Mucosa of stomach (tissue), 1 donor: Measurements from ENCODE around the gene UCN3.
"Not testable (repeated sequence)": the region's sequence is repeated elsewhere in the genome, so short reads cannot be mapped to it uniquely, and the experiment has no call there.

Experiments used
- H3K27me3 ChIP-seq: one replicate; pipeline ENCODE4 v1.7.0; 2013; ENCODE audit warnings: mild to moderate bottlenecking, low read length; ENCODE audit not compliant: control insufficient read depth, insufficient read depth
- H3K36me3 ChIP-seq: one replicate; pipeline ENCODE4 v1.7.0; 2013; ENCODE audit warnings: low read length; ENCODE audit not compliant: control insufficient read depth, insufficient read depth
- H3K4me1 ChIP-seq: one replicate; pipeline ENCODE4 v1.7.0; 2013; ENCODE audit warnings: mild to moderate bottlenecking, low read length; ENCODE audit not compliant: control insufficient read depth, insufficient read depth
- H3K4me3 ChIP-seq: one replicate; pipeline ENCODE4 v1.7.0; 2013; ENCODE audit warnings: low read length
- H3K9ac ChIP-seq: one replicate; pipeline ENCODE4 v1.7.0; 2013; ENCODE audit warnings: mild to moderate bottlenecking, low read length, moderate library complexity
- H3K9me3 ChIP-seq: one replicate; pipeline ENCODE4 v1.7.0; 2013; ENCODE audit warnings: mild to moderate bottlenecking, low read length, moderate library complexity; ENCODE audit not compliant: control insufficient read depth
- donor health status: Pancreatic carcinoma.

The UCN3 gene

DNA sequence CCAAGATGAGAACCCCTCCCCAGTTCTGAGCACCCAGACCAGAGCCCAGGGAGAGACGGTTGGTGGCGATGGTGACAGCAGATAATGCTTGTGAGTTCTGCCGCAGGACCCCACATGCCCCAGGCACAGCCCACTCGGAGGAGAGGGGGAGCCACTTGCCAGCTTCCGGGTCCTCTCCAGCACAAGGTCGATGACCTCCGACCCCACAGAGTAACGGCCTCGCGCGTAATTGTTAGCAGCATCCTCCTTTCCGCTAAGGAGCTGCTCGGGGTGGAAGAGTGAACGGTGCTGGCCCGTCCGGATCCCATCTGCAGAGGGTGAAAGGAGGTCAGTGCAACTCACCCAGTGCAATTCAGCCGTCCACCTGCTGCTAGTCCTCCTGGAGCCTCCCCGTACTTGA is 30.4 kb downstream of the UCN3 start:
- no peak overlapping the region for H3K9ac ChIP-seq
- no peak overlapping the region for H3K4me3 ChIP-seq
- no peaks in the 10 kb centered on the region for H3K27me3 ChIP-seq
- no peaks in the 10 kb centered on the region for H3K9me3 ChIP-seq
- no peaks in the 10 kb centered on the region for H3K36me3 ChIP-seq
- H3K4me1 ChIP-seq: no peaks in the 10 kb centered on the region

DNA sequence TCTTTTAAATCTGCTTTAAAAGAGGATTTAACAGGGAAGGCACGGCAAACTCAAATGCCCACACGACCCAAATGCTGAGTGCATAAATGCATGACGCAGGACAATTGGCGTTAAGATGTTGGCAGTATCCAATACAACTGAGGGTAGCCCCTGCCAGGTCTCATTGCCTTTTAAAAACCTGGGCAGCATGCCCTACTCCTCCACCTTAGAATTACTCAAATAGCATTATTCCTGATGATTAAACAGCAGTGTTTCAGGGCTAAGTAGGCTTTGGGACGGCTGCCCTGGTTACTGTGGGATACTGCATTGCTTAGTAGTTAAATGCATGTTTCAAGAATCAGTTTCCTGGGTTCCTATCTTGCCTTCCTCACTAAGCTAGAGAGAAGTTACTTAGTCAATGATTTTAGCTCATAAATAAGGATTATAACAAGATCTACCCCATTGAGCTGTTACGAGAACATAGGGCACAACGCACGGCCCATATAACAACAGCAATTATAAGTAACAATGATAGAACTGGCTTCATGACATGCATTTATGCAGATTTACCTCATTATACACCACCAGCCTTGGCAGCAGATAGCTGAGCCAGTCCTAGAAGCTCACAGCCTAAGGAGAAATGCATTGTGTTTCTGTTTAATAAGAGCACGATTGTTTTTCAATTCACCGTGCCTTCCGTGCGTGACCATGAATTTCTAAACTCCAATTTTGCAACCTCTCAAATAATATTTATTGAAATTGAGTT is 32.0 kb downstream of the UCN3 start:
- Histone ChIP-seq H3K4me3 (no peak overlapping the region), H3K36me3 (no peaks in the 10 kb centered on the region), H3K27me3 (no peaks in the 10 kb centered on the region), H3K9ac (no peak overlapping the region), H3K9me3 (no peaks in the 10 kb centered on the region), H3K4me1 (no peaks in the 10 kb centered on the region)

GRCh38 chr10:5399332-5399731 is 34.6 kb downstream of the UCN3 start:
- Histone ChIP-seq H3K36me3 (no peaks in the 10 kb centered on the region), H3K9me3 (no peaks in the 10 kb centered on the region), H3K4me3 (no peak overlapping the region), H3K4me1 (peaks cover 4% of the 10 kb centered on the region), H3K9ac (no peak overlapping the region), H3K27me3 (no peaks in the 10 kb centered on the region)

DNA sequence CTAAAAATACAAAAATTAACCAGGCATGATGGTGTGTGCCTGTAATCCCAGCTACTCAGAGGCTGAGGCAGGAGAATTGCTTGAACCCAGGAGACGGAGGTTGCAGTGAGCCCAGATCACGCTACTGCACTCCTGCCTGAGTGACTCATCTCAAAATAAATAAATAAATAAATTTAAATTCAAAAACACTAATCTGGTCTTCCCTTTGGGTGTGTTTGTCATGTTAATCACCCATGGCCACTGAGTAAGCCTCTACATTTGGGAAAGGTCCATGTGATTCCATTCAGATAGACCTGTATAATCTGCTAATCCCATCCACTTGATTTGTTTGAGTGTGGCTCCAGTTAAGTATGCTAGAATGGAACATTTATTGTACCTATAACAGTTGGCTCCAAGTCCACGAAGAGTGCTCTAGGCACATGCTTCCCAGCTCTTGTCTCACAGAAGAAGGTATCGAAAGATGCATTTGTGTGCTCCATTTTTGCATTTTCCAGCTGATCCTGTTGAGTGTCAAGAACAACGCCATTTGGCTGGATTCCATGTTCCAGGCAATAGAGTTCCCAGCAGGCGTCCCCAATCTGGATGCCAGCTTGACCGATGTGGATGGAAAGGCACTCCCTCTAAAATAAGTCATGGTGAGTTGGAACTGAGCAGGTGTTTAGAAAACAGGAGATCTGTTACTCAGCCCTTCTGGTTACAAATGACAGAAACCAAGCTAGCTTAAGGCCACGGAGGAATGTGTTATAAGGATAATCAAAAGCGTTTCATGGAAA is 35.9 kb downstream of the UCN3 start:
- no peak overlapping the region for H3K9ac ChIP-seq
- H3K4me1 ChIP-seq: peaks cover 4% of the 10 kb centered on the region
- no peak overlapping the region for H3K4me3 ChIP-seq
- no peaks in the 10 kb centered on the region for H3K36me3 ChIP-seq
- H3K27me3 ChIP-seq: no peaks in the 10 kb centered on the region
- H3K9me3 ChIP-seq: no peaks in the 10 kb centered on the region

GRCh38 chr10:5402798-5403197 is 38.0 kb downstream of the UCN3 start:
- Histone ChIP-seq H3K27me3 (no peaks in the 10 kb centered on the region), H3K36me3 (no peaks in the 10 kb centered on the region), H3K9me3 (no peaks in the 10 kb centered on the region), H3K4me1 (peaks cover 4% of the 10 kb centered on the region), H3K9ac (no peak overlapping the region), H3K4me3 (no peak overlapping the region)

DNA sequence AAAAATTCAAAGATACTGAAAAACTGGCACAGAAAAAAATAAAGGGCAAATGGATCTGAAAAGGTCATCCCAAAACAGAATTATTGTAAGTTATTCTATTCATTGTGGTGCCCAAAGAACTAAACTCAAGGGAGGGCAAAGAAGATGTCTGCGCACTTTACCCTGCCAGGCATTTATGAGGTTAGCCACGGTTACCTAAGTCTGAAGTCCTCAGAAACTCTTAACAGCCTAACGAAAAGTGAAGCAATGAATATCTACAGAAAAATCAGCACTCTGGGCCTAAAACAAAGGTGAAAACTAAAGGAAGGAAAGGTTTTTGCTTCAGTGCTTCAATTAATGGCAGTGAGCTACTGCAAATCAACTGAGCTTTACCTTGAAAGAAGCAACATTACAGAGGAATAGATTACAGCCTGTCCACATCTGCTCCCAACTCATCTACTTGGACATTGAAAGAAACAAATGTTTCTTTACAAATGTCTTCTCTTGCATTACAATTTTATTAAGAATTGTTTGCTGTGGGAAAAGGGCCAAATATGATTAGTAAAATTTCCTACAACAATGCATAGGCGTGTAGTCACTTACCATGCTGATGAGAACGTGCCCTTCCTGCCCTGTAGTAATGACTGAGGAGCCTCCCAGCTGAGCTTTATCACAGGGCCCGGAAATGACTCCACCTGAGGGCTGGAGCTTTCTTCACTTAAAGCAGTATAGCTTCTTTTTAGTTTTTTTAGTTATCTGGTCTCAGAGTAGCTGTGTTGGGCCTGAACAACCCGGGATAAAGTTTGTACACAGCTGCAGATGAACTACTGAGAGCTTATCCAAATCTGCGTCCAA is 39.7 kb downstream of the UCN3 start, which contains the start of gene TUBAL3:
TUBAL3 (minus strand) TSS at position 621 of the 834 bp plus-strand sequence; CDS start at position 585, 36 bp downstream.
- Histone ChIP-seq H3K9ac (no peak within 1 kb of the TSS), H3K4me3 (no peak within 1 kb of the TSS), H3K36me3 (no peaks in the 10 kb centered on the region), H3K4me1 (peaks cover 4% of the 10 kb centered on the region), H3K9me3 (no peaks in the 10 kb centered on the region), H3K27me3 (no peaks in the 10 kb centered on the region)

GRCh38 chr10:5406918-5407317 is 42.2 kb downstream of the UCN3 start:
- H3K36me3 ChIP-seq: no peaks in the 10 kb centered on the region
- H3K4me1 ChIP-seq: peaks cover 4% of the 10 kb centered on the region
- peaks cover 5% of the 10 kb centered on the region for H3K27me3 ChIP-seq
- H3K9ac ChIP-seq: no peak overlapping the region
- no peak overlapping the region for H3K4me3 ChIP-seq
- H3K9me3 ChIP-seq: no peaks in the 10 kb centered on the region

DNA sequence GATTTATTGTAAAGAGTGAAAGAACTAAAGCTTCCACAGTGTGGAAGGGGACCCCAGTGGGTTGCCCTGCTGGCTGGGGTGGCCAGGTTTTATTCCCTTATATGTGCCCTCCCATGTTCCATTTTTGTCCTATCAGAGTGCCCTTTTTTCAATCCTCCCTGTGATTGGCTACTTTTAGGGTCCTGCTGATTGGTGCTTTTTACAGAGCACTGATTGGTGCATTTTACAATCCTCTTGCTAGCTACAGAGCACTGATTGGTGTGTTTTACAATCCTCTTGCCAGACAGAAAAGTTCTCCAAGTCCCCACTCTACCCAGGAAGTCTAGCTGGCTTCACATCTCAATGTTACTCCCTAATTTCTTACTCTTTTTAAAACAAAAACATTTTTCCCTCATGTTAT is 46.0 kb downstream of the UCN3 start:
- H3K36me3 ChIP-seq, H3K27me3 ChIP-seq, H3K9me3 ChIP-seq, H3K4me3 ChIP-seq, H3K4me1 ChIP-seq, H3K9ac ChIP-seq: not testable (repeated sequence)

- Histone ChIP-seq H3K27me3 (peaks cover 5% of the 10 kb centered on the region), H3K4me3 (peak overlapping the region; percentile 34), H3K9ac (peak overlapping the region; percentile 73), H3K36me3 (no peaks in the 10 kb centered on the region), H3K9me3 (no peaks in the 10 kb centered on the region), H3K4me1 (peaks cover 3% of the 10 kb centered on the region)
Measured at GRCh38 chr10:5411941-5412276, 47.1 kb downstream of the UCN3 start.

- Histone ChIP-seq H3K4me1 (peaks cover 3% of the 10 kb centered on the region), H3K9ac (peak within 1 kb of the TSS; percentile 73), H3K36me3 (no peaks in the 10 kb centered on the region), H3K4me3 (peak within 1 kb of the TSS; percentile 34), H3K9me3 (no peaks in the 10 kb centered on the region), H3K27me3 (peaks cover 5% of the 10 kb centered on the region)
Measured at GRCh38 chr10:5412277-5412941, 47.6 kb downstream of the UCN3 start, which contains the start of gene NET1. Gene NET1, plus strand, starts transcription at chr10:5412557. Its CDS starts 136 bp downstream, at chr10:5412693.

DNA sequence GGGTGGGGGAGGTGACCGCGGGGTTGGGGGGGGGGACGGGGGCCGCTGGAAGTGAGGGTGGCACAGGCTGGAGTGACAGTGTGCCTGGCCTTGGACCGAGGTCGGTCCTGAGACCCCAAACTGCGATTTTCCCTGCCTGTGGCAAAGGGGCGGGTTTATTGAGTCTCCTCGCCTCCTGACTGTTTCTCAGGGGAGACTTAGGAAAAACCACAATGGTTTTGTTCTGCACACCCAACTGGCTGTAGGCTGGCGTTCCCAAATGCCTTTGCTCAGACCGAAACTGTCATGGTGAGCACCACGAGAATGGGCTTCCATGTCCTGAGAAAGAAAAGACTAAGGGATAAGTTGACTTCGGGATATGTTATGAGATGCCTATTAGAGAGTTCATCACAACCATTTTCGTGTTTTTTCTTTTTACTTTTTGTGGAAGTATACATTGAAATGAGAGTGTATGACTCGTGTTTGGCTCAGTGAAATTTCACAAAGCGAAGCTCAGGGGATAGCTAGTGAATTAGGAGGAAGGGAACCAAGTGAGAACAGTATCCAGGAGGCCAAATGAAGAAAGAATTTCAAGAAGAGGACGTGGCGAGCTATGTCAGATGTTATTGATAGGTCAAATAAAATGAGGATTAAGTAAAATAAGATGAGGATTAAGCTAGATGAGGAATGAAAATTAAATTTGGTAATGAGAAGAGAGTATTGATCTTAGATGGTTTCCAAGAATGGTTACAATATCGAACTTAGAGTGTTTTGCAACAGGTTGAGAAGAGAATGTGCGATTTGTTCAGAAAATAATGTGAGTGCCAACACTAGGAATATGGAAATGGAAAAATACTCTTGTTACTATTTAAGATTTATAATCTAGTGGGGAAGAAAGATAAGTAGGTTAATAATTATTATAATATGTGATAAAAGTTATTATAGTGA is 48.5 kb downstream of the UCN3 start:
- no peaks in the 10 kb centered on the region for H3K36me3 ChIP-seq
- peaks cover 3% of the 10 kb centered on the region for H3K4me1 ChIP-seq
- no peaks in the 10 kb centered on the region for H3K9me3 ChIP-seq
- peak overlapping the region; percentile 30 for H3K9ac ChIP-seq
- no peak overlapping the region for H3K4me3 ChIP-seq
- H3K27me3 ChIP-seq: peaks cover 5% of the 10 kb centered on the region
